ENCODE measurements around the gene XPNPEP3.

Gene XPNPEP3

GRCh38 chr22:40928657-40929056, 71.7 kb downstream of the XPNPEP3 start:
- Histone ChIP-seq H3K27me3 (ENCODE audit: low read length) (no peaks in the 10 kb centered on the region), H3K36me3 (ENCODE audit: low read length) (peaks cover 3% of the 10 kb centered on the region; the same call in 1 of the 2 replicates), H3F3A (ENCODE audit: insufficient read depth) (no peaks in the 10 kb centered on the region), H3K9me3 (ENCODE audit: insufficient read depth, low read length) (no peaks in the 10 kb centered on the region), H3K79me2 (ENCODE audit: insufficient read depth, low read length) (no peaks in the 10 kb centered on the region), H3K4me3 (ENCODE audit: insufficient read depth, low read length, poor library complexity, severe bottlenecking) (no peak overlapping the region), H3K4me2 (ENCODE audit: low read depth, low read length, poor library complexity, severe bottlenecking) (no peak overlapping the region), H3K9ac (ENCODE audit: low read length) (no peak overlapping the region), H3K27ac (ENCODE audit: low read depth, low read length) (no peak overlapping the region), H3K9me2 (replicated peaks; ENCODE audit: insufficient read depth, low read length) (no peaks in the 10 kb centered on the region), H2AFZ (ENCODE audit: low read depth, low read length, severe bottlenecking) (no peak overlapping the region), H4K20me1 (ENCODE audit: low read depth, low read length) (no peaks in the 10 kb centered on the region)
- TF ChIP-seq EZH2phosphoT487 (conservative IDR thresholded peaks at IDR 0.05; ENCODE audit: low read length) (no peak), CTCF (IDR thresholded peaks at IDR 0.05; ENCODE audit: insufficient read depth, low read length, poor library complexity, severe bottlenecking) (no peak)

- H4K20me1 ChIP-seq (ENCODE audit: low read depth, low read length) = no peaks in the 10 kb centered on the region
- no peak for TF ChIP-seq EZH2phosphoT487 (conservative IDR thresholded peaks at IDR 0.05; ENCODE audit: low read length)
- no peak for TF ChIP-seq CTCF (IDR thresholded peaks at IDR 0.05; ENCODE audit: insufficient read depth, low read length, poor library complexity, severe bottlenecking)
- H3K79me2 ChIP-seq (ENCODE audit: insufficient read depth, low read length) = no peaks in the 10 kb centered on the region
- H3K9ac ChIP-seq (ENCODE audit: low read length) = no peak overlapping the region
- H3K9me3 ChIP-seq (ENCODE audit: insufficient read depth, low read length) = no peaks in the 10 kb centered on the region
- H3K27me3 ChIP-seq (ENCODE audit: low read length) = no peaks in the 10 kb centered on the region
- H3K27ac ChIP-seq (ENCODE audit: low read depth, low read length) = no peak overlapping the region
- no peak overlapping the region for H3K4me3 ChIP-seq (ENCODE audit: insufficient read depth, low read length, poor library complexity, severe bottlenecking)
- no peak overlapping the region for H2AFZ ChIP-seq (ENCODE audit: low read depth, low read length, severe bottlenecking)
- no peaks in the 10 kb centered on the region for H3K9me2 ChIP-seq (replicated peaks; ENCODE audit: insufficient read depth, low read length)
- no peaks in the 10 kb centered on the region for H3K36me3 ChIP-seq (ENCODE audit: low read length)
- no peaks in the 10 kb centered on the region for H3F3A ChIP-seq (ENCODE audit: insufficient read depth)
- no peak overlapping the region for H3K4me2 ChIP-seq (ENCODE audit: low read depth, low read length, poor library complexity, severe bottlenecking)
These were observed 75.4 kb downstream of the XPNPEP3 start for GRCh38 chr22:40932396-40932795.

GRCh38 chr22:40939202-40939601, 82.3 kb downstream of the XPNPEP3 start:
- H3K36me3 ChIP-seq (ENCODE audit: low read length) = no peaks in the 10 kb centered on the region
- no peaks in the 10 kb centered on the region for H4K20me1 ChIP-seq (ENCODE audit: low read depth, low read length)
- H3K9me3 ChIP-seq (ENCODE audit: insufficient read depth, low read length) = no peaks in the 10 kb centered on the region
- no peaks in the 10 kb centered on the region for H3K79me2 ChIP-seq (ENCODE audit: insufficient read depth, low read length)
- H3F3A ChIP-seq (ENCODE audit: insufficient read depth) = no peaks in the 10 kb centered on the region
- TF ChIP-seq CTCF (IDR thresholded peaks at IDR 0.05; ENCODE audit: insufficient read depth, low read length, poor library complexity, severe bottlenecking) (no peak), EZH2phosphoT487 (conservative IDR thresholded peaks at IDR 0.05; ENCODE audit: low read length) (no peak)
- no peak overlapping the region for H3K4me3 ChIP-seq (ENCODE audit: insufficient read depth, low read length, poor library complexity, severe bottlenecking)
- no peak overlapping the region for H3K9ac ChIP-seq (ENCODE audit: low read length)
- H2AFZ ChIP-seq (ENCODE audit: low read depth, low read length, severe bottlenecking) = no peak overlapping the region
- H3K4me2 ChIP-seq (ENCODE audit: low read depth, low read length, poor library complexity, severe bottlenecking) = no peak overlapping the region
- H3K27ac ChIP-seq (ENCODE audit: low read depth, low read length) = no peak overlapping the region
- H3K27me3 ChIP-seq (ENCODE audit: low read length) = no peaks in the 10 kb centered on the region
- no peaks in the 10 kb centered on the region for H3K9me2 ChIP-seq (replicated peaks; ENCODE audit: insufficient read depth, low read length)
